HEK293 (cell line): ENCODE measurements around the gene SLX4.

Experiments
- CTCF ChIP-seq: fragments of 450-650 bp; formaldehyde crosslinking; IDR thresholded peaks from 2 replicates; pipeline ENCODE4 v1.5.1; 2016; ENCODE audit warnings: missing biosample characterization, missing genetic modification characterization
- GLIS2 ChIP-seq: fragments of 450-650 bp; formaldehyde crosslinking; IDR thresholded peaks from 2 replicates; pipeline ENCODE4 v1.5.1; 2016; ENCODE audit warnings: missing biosample characterization, missing genetic modification characterization
- KLF16 ChIP-seq: fragments of 450-650 bp; formaldehyde crosslinking; IDR thresholded peaks from 2 replicates; pipeline ENCODE4 v1.5.1; 2017; ENCODE audit warnings: missing biosample characterization, missing genetic modification characterization
- ZNF138 ChIP-seq: fragments of 450-650 bp; formaldehyde crosslinking; IDR thresholded peaks from 2 replicates; pipeline ENCODE4 v1.5.1; 2016; ENCODE audit warnings: missing biosample characterization, missing genetic modification characterization, borderline replicate concordance
- ZNF335 ChIP-seq: fragments of 450-650 bp; formaldehyde crosslinking; conservative IDR thresholded peaks from 2 replicates; pipeline ENCODE4 v1.5.1; 2016; ENCODE audit warnings: missing biosample characterization, missing genetic modification characterization
- ZNF639 ChIP-seq: fragments of 450-650 bp; formaldehyde crosslinking; IDR thresholded peaks from 2 replicates; pipeline ENCODE4 v1.5.1; 2016; ENCODE audit warnings: missing biosample characterization, missing genetic modification characterization
- TF ChIP-seq, protein P1 (sequence below): fragments of 450-650 bp; formaldehyde crosslinking; IDR thresholded peaks from 2 replicates; pipeline ENCODE4 v1.5.1; 2016; ENCODE audit warnings: missing biosample characterization, missing genetic modification characterization

- TF ChIP-seq, protein P1, sequence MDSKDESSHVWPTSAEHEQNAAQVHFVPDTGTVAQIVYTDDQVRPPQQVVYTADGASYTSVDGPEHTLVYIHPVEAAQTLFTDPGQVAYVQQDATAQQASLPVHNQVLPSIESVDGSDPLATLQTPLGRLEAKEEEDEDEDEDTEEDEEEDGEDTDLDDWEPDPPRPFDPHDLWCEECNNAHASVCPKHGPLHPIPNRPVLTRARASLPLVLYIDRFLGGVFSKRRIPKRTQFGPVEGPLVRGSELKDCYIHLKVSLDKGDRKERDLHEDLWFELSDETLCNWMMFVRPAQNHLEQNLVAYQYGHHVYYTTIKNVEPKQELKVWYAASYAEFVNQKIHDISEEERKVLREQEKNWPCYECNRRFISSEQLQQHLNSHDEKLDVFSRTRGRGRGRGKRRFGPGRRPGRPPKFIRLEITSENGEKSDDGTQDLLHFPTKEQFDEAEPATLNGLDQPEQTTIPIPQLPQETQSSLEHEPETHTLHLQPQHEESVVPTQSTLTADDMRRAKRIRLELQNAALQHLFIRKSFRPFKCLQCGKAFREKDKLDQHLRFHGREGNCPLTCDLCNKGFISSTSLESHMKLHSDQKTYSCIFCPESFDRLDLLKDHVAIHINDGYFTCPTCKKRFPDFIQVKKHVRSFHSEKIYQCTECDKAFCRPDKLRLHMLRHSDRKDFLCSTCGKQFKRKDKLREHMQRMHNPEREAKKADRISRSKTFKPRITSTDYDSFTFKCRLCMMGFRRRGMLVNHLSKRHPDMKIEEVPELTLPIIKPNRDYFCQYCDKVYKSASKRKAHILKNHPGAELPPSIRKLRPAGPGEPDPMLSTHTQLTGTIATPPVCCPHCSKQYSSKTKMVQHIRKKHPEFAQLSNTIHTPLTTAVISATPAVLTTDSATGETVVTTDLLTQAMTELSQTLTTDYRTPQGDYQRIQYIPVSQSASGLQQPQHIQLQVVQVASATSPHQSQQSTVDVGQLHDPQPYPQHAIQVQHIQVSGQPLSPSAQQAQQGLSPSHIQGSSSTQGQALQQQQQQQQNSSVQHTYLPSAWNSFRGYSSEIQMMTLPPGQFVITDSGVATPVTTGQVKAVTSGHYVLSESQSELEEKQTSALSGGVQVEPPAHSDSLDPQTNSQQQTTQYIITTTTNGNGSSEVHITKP (tag by site-specific recombination): no peak
- TF ChIP-seq CTCF: no peak
- TF ChIP-seq KLF16 (tag by site-specific recombination): no peak
- no peak for TF ChIP-seq ZNF335 (tag by site-specific recombination)
- no peak for TF ChIP-seq ZNF639 (tag by site-specific recombination)
- no peak for TF ChIP-seq GLIS2 (tag by site-specific recombination)
- TF ChIP-seq ZNF138 (tag by site-specific recombination): no peak
Observed at GRCh38 chr16:3578121-3578520, 33.3 kb downstream of the SLX4 start.
